ENCODE data around the gene PCDHGA6. TPM values are rescaled to one million over a fixed set of nuclear protein-coding genes. Genes with fewer than 3 reads are reported as not detected.
"Not testable (repeated sequence)": the region's sequence is repeated elsewhere in the genome, so short reads cannot be mapped to it uniquely, and the experiment has no call there.

The PCDHGA6 gene
- total and polyA plus RNA-seq, 9 of the 15 experiments (the other 6 are each of a cell fraction or from before 2014, with no cell fraction given), result 0.01 to 0.18 (median 0.09) TPM; not detected in 1

- not testable (repeated sequence) for BruUV-seq (replicated peaks)
Measured at GRCh38 chr5:141375444-141376155, 1.9 kb downstream of the PCDHGA6 start.

More at GRCh38 chr5:141375444-141376155, 1.9 kb downstream of the PCDHGA6 start:
- TF ChIP-seq, protein P1, sequence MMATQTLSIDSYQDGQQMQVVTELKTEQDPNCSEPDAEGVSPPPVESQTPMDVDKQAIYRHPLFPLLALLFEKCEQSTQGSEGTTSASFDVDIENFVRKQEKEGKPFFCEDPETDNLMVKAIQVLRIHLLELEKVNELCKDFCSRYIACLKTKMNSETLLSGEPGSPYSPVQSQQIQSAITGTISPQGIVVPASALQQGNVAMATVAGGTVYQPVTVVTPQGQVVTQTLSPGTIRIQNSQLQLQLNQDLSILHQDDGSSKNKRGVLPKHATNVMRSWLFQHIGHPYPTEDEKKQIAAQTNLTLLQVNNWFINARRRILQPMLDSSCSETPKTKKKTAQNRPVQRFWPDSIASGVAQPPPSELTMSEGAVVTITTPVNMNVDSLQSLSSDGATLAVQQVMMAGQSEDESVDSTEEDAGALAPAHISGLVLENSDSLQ (IDR thresholded peaks at IDR 0.05), result peak; percentile 55
- TF ChIP-seq CTCFL (IDR thresholded peaks at IDR 0.05; ENCODE audit: borderline replicate concordance, insufficient read depth, low read depth, low read length, poor library complexity, severe bottlenecking), result peak; percentile 40
- TF ChIP-seq CTCF (IDR thresholded peaks at IDR 0.05 in 2 of 3, conservative IDR thresholded peaks at IDR 0.05 in 1 of 3; ENCODE audit: insufficient read depth in 2 of 3, low read depth in 1 of 3, low read length in 3 of 3), result peak; percentile 8 to 37 (median 35); a peak in 3 of 6 replicates
- WGBS (ENCODE audit: insufficient coverage, low coverage, missing lambda C conversion rate), result 28% methylated on average over 23 of the region's 48 CpGs
- DNase-seq (ENCODE audit: extremely low read depth in 1 of 4, low spot score in 3 of 4) (peak in 1 of 4 experiments; percentile 30), ATAC-seq (peak; percentile 72; the same call in 2 of the 3 replicates)
- peaks cover 4 to 32% of the 10 kb centered on the region in 2 experiments; a peak in 4 of 5 replicates for H3K27me3 ChIP-seq (ENCODE audit: control insufficient read depth in 2 of 2, insufficient read depth in 2 of 2, low read length in 2 of 2)
- POLR2A ChIA-PET; H3K9me1 ChIP-seq (ENCODE audit: control insufficient read depth, insufficient read depth, low read length); H4K20me1 ChIP-seq (replicated peaks; ENCODE audit: control insufficient read depth, insufficient read depth, low read length); in situ Hi-C loops (cut with MboI); H3K27ac ChIP-seq (ENCODE audit: extremely low read depth, low read depth, low read length); H2AFZ ChIP-seq (ENCODE audit: low read depth, low read length); intact Hi-C loops (cut with micrococcal nuclease); H3K4me1 ChIP-seq (replicated peaks in 1 of 2; ENCODE audit: control insufficient read depth in 2 of 2, insufficient read depth in 2 of 2, low read length in 2 of 2); H3K79me2 ChIP-seq (ENCODE audit: control insufficient read depth, insufficient read depth, low read length); FAIRE-seq; H3K9ac ChIP-seq (ENCODE audit: insufficient read depth in 1 of 2, low read depth in 2 of 2, low read length in 2 of 2); H3K9me3 ChIP-seq (replicated peaks; ENCODE audit: control insufficient read depth, insufficient read depth, low read depth, low read length); H3K36me3 ChIP-seq (ENCODE audit: control insufficient read depth, insufficient read depth, low read length); H3K4me3 ChIP-seq; H3K4me2 ChIP-seq (ENCODE audit: insufficient read depth, low read length); CTCF ChIA-PET (ENCODE audit: low intra/inter-chr PET ratio): not testable (repeated sequence)
